B cell (primary cell): ENCODE data around the gene CHST8.

Experiments used
- EZH2 ChIP-seq: IDR thresholded peaks from 2 replicates; pipeline ENCODE4 v1.6.1; 2012; ENCODE audit warnings: borderline replicate concordance, low read depth, mild to moderate bottlenecking, moderate library complexity, low read length; ENCODE audit not compliant: insufficient read depth, poor library complexity, severe bottlenecking
- TF ChIP-seq, protein P1 (sequence below): fragments of 200-600 bp; IDR thresholded peaks from one replicate; pipeline ENCODE4 v1.8.0; 2022; ENCODE audit warnings: antibody characterized with exemption, mild to moderate bottlenecking

DNA sequence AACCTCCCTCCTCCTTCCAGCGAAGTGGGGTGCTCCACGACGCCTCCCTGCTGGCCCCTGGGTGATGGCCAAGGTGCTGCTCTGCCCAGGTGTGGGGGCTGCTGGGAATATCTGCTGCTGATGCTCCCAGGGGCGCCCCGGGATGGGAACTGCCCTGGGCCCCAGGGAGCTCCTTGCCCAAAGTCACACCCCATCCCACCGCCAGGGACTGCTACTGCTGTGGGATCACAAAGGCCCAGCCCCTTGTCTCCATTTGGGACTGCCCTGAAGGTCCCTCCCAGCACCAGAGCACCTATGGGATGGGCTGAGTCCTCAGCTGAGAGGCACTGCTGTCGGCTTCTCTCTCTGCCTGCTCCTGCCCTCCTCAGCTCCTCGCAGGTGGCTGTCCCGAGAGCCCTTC, 19.0 kb downstream of the CHST8 start:
- TF ChIP-seq, protein P1, sequence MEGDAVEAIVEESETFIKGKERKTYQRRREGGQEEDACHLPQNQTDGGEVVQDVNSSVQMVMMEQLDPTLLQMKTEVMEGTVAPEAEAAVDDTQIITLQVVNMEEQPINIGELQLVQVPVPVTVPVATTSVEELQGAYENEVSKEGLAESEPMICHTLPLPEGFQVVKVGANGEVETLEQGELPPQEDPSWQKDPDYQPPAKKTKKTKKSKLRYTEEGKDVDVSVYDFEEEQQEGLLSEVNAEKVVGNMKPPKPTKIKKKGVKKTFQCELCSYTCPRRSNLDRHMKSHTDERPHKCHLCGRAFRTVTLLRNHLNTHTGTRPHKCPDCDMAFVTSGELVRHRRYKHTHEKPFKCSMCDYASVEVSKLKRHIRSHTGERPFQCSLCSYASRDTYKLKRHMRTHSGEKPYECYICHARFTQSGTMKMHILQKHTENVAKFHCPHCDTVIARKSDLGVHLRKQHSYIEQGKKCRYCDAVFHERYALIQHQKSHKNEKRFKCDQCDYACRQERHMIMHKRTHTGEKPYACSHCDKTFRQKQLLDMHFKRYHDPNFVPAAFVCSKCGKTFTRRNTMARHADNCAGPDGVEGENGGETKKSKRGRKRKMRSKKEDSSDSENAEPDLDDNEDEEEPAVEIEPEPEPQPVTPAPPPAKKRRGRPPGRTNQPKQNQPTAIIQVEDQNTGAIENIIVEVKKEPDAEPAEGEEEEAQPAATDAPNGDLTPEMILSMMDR: no peak
- no peak for TF ChIP-seq EZH2
